ENCODE data around the gene CHST11. TPM values are rescaled to one million over a fixed set of nuclear protein-coding genes. Genes with fewer than 3 reads are reported as not detected.

The CHST11 gene
- total and polyA plus RNA-seq, 10 of the 15 experiments (the other 5 are each of a cell fraction or from before 2014, with no cell fraction given), result 1.9 to 38.1 (median 17.2) TPM

GRCh38 chr12:104650541-104650940 lies 193.8 kb downstream of the CHST11 start:
- Histone ChIP-seq H2AFZ (ENCODE audit: control insufficient read depth, low read depth, low read length) (no peak overlapping the region), H3K27me3 (replicated peaks in 1 of 2; ENCODE audit: control insufficient read depth in 2 of 2, insufficient read depth in 2 of 2, low read length in 1 of 2) (no peaks in the 10 kb centered on the region), H3K4me3 (no peak overlapping the region), H3K36me3 (ENCODE audit: control insufficient read depth in 2 of 2, insufficient read depth in 2 of 2, low read length in 1 of 2) (peaks cover 9 to 10% of the 10 kb centered on the region in 2 experiments; a peak in 3 of 4 replicates), H3K4me2 (ENCODE audit: control insufficient read depth, insufficient read depth) (no peak overlapping the region), H3K9me3 (replicated peaks; ENCODE audit: control insufficient read depth, insufficient read depth, low read length) (no peaks in the 10 kb centered on the region), H3K79me2 (ENCODE audit: control insufficient read depth, insufficient read depth, low read length) (peaks cover 2% of the 10 kb centered on the region), H3K4me1 (ENCODE audit: control insufficient read depth, insufficient read depth, low read length) (no peaks in the 10 kb centered on the region), H3K9ac (ENCODE audit: control insufficient read depth, insufficient read depth, low read length) (no peak overlapping the region), H4K20me1 (ENCODE audit: control insufficient read depth, insufficient read depth) (0 out of 2 replicates have a peak, but pooled peaks cover 2% of the 10 kb centered on the region), H3K27ac (ENCODE audit: control insufficient read depth, insufficient read depth) (no peak overlapping the region)
- SMC1A ChIA-PET (ENCODE audit: uncharacterized antibody, unreplicated experiment), result interaction anchor here (1.2 kb wide), 1 partner anchor 21 kb away, joined by 3 read pairs; no protein-coding TSS in a partner anchor
- TF ChIP-seq HDAC2 (IDR thresholded peaks at IDR 0.05) (no peak), IKZF1 (conservative IDR thresholded peaks at IDR 0.05) (no peak), TCF3 (IDR thresholded peaks at IDR 0.05; ENCODE audit: borderline replicate concordance, insufficient read depth, low read depth, low read length) (no peak), EED (IDR thresholded peaks at IDR 0.05; ENCODE audit: low read depth) (no peak), ZSCAN29 (IDR thresholded peaks at IDR 0.05) (no peak), PBX3 (IDR thresholded peaks at IDR 0.05; ENCODE audit: insufficient replicate concordance, low read depth, low read length) (no peak), KAT2A (conservative IDR thresholded peaks at IDR 0.05; ENCODE audit: control insufficient read depth, low read depth, low read length) (no peak), BCL11A (IDR thresholded peaks at IDR 0.05; ENCODE audit: low read depth, low read length) (no peak), MTA3 (IDR thresholded peaks at IDR 0.05; ENCODE audit: borderline replicate concordance, low read length) (no peak), SUZ12 (IDR thresholded peaks at IDR 0.05; ENCODE audit: unreplicated experiment) (no peak), TCF7 (IDR thresholded peaks at IDR 0.05; ENCODE audit: borderline replicate concordance) (no peak), BCLAF1 (IDR thresholded peaks at IDR 0.05) (no peak), HDAC6 (IDR thresholded peaks at IDR 0.05; ENCODE audit: unreplicated experiment) (no peak), YY1 (IDR thresholded peaks at IDR 0.05; ENCODE audit: low read depth, low read length) (no peak)
- POLR2A ChIA-PET, result no interaction called here
- no peak for DNase-seq (ENCODE audit: low read depth, low spot score)
- in situ Hi-C loops (cut with MboI), result no loop called here
- WGBS (ENCODE audit: insufficient coverage, insufficient replicate concordance, low lambda C conversion rate, missing lambda C conversion rate), result 95% methylated on average over 5 of the region's 5 CpGs
- BruUV-seq (replicated peaks), result no TSS peak
- CTCF ChIA-PET, result no interaction called here
- FAIRE-seq, result no peak
- no peak for ATAC-seq
- intact Hi-C loops (cut with micrococcal nuclease; ENCODE audit: unreplicated experiment), result loop anchor here (5.0 kb wide), 1 partner anchor 72 kb away; no protein-coding TSS in a partner anchor
- RAD21 ChIA-PET (ENCODE audit: unreplicated experiment), result no interaction called here
